HTR-8/SVneo (cell line): Measurements from ENCODE around the gene SLC38A2.

ENCODE experiments used
- DNase-seq: peaks from one replicate; pipeline ENCODE4 v3.0.0; 2011; ENCODE audit warnings: low spot score, mixed read lengths; ENCODE audit not compliant: insufficient read length
- FAIRE-seq: peaks from 2 replicates; lab custom pipeline; 2011; peaks lifted over from hg19 to GRCh38; lab: Jason Lieb, UNC

Gene SLC38A2

GRCh38 chr12:46396826-46397225 is 24.3 kb upstream of the SLC38A2 start:
- FAIRE-seq (no peak), DNase-seq (no peak)

GRCh38 chr12:46395388-46395787 is 22.8 kb upstream of the SLC38A2 start:
- no peak for FAIRE-seq
- no peak for DNase-seq

GRCh38 chr12:46391630-46392029 is 19.1 kb upstream of the SLC38A2 start:
- FAIRE-seq = no peak
- DNase-seq = no peak

DNA sequence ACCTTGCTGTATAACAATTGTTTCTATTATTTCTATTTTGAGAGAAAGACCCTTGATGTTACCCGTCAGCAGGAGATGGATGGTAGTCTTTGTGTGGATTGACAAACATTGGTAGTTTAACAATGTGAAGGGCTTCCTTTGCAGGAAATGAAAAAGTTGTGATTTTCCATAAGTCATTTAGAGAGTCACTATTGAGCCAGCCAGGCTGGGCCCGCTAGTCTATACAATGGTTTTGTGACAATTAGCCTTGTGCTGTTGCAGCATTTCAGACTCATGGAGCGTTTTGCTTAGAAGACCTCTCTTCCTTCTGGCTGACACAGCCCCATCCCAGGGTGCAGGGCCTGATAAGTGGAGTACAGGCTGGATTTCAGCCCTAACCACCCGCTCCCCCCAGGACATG is 18.3 kb upstream of the SLC38A2 start:
- DNase-seq (no peak), FAIRE-seq (no peak)

- no peak for FAIRE-seq
These were observed 17.7 kb upstream of the SLC38A2 start for GRCh38 chr12:46390304-46390703.

DNA sequence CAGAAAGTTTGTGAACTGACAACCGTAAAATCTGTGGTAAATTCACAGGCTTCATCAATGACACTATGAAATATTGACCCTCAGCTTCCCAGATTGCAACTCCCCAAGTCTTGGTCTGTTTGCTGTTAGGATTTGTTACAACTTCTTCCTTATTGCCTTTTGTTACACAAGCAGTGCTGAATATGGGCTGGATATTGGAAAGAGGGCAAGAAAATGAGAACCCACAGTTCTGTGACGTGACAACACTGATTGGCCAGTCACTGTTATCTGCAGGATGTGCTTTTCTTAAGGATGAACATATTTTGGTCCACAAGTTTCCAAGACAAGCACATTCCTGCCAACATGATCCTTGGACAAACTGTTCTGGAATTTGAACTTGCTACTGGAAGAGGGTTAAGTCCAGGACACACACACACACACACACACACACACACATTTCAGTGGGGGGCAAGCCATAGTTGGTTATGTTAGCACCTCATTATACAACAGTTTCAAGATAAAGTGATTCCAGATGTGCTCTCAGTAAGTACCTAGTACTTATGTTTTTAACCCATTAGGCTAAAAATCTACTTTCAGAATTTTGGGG is 16.6 kb upstream of the SLC38A2 start:
- DNase-seq = no peak
- no peak for FAIRE-seq

More at GRCh38 chr12:46390304-46390703, 17.7 kb upstream of the SLC38A2 start:
- DNase-seq = no peak

DNA sequence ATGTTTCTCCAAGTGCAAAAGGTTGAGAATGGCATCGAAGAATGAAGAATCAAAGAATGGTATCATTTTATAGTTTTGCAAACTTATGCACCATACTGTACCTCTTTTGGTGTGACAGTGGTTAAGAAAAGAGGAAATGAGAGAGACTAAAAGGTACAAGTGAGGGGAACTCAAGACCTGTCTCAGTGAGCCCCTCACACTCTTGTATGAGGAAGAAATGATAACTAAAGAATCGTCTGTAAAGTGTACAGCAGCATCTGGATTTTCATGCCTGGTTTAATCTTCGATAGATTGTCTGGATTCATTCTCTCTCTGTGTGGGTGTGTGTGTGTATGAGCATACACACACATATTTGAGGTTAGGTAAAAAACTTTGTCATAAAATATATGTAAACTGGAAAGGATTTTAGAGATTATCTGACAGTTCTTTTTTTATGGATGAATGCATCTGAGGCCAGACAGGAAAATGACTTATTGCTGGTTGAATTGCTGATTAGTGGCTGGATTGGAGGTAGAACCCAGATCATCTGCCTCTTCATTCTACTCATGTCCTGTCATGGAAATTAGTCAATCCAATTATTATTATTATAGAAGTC is 16.0 kb upstream of the SLC38A2 start:
- FAIRE-seq = no peak

GRCh38 chr12:46387670-46388069 is 15.1 kb upstream of the SLC38A2 start:
- no peak for FAIRE-seq

More for the DNA sequence above, 16.0 kb upstream of the SLC38A2 start:
- no peak for DNase-seq

GRCh38 chr12:46386877-46387629 is 14.5 kb upstream of the SLC38A2 start:
- no peak for FAIRE-seq
- DNase-seq = no peak

More at GRCh38 chr12:46387670-46388069, 15.1 kb upstream of the SLC38A2 start:
- DNase-seq = no peak

DNA sequence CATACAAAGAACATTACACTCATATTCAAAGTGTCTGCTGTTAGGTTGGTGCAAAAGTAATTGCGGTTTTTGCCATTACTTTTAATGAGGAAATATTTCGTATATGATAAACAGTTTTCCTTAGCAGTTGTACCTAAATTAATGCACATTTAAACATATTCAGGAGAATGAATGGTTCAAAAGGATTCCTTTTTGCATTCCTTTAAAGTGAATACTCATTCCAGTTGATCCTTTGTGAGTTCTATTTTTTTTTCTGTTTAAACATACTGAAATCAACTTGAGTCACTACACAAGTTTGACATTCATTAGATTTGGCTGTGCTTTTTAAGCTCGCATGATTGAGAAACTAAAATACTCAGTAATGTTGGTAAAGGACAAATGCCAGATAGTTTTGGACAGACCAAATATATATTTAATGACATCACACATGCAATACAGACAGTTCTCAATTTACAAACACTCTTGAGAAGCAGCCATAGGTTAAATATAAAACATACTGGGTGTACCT is 13.8 kb upstream of the SLC38A2 start:
- DNase-seq = no peak
- no peak for FAIRE-seq

GRCh38 chr12:46385438-46385837 is 12.9 kb upstream of the SLC38A2 start:
- no peak for FAIRE-seq
- DNase-seq = no peak

GRCh38 chr12:46384451-46385309 is 12.1 kb upstream of the SLC38A2 start:
- DNase-seq (no peak), FAIRE-seq (no peak)

- FAIRE-seq (no peak), DNase-seq (no peak)
These were observed 11.3 kb upstream of the SLC38A2 start for GRCh38 chr12:46383654-46384450.

DNA sequence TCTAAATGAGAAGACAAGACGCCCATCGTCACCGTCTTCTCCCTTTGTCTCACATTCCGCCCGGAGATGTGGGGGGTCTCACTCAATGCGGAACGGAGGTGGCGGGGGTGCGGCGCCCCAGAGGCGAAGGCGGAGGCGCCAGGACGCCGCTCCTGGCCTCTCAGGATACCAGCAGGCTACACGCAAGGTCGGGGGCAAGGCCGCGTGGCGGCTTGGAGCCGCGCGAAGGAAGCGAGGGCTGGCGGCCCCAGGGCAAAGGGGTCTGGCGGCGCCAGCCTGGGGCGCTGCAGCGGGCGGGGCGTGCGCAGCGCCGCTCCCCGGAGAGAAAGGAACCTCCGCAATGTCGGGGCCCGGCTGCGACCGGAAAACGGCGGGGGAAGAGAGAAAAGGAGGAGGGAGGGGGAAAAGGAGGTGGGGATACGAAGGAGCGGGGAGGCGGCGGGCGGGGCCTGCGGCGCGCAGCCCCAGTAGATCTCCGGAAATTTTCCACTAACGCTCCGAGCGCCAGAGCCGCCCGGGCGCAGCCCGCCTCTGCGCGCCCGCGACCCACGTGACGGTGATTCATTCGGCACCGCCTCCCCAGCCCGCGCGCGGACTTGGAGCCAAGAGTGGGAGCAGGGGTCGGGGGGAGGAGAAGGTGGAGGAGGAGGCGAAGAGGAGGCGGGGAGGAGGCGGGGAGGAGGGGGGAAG is 10.5 kb upstream of the SLC38A2 start:
- peak; percentile 87 for FAIRE-seq

DNA sequence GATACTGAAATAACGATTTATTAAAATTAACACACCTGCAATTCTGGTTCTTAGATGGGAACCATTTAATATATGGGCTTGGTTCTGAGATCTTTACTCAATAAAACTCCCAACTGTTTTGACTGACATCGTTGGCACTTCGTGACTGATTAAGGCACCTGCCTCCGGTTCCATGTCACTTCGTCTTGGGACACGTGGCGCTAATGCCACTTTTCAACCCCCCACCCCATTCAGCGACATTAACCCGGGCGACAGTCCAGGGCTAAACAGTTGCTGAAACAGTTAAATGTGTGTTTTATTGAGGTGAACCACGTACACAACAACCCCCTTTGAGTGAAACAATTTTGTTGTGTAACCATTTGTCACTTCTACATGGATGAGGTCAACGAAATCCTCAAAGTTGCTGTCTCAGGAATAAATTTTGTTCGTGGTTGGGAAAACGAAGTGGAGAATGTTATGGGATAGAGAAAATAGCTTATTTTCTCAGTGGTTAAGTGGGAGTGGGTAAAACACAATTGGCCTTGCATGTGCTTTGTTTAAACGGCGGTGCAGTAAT is 9.9 kb upstream of the SLC38A2 start:
- DNase-seq (no peak), FAIRE-seq (no peak)

More for the DNA sequence above, 10.5 kb upstream of the SLC38A2 start:
- DNase-seq = peak; percentile 80

GRCh38 chr12:46380881-46381280 is 8.3 kb upstream of the SLC38A2 start:
- DNase-seq = no peak
- no peak for FAIRE-seq

DNA sequence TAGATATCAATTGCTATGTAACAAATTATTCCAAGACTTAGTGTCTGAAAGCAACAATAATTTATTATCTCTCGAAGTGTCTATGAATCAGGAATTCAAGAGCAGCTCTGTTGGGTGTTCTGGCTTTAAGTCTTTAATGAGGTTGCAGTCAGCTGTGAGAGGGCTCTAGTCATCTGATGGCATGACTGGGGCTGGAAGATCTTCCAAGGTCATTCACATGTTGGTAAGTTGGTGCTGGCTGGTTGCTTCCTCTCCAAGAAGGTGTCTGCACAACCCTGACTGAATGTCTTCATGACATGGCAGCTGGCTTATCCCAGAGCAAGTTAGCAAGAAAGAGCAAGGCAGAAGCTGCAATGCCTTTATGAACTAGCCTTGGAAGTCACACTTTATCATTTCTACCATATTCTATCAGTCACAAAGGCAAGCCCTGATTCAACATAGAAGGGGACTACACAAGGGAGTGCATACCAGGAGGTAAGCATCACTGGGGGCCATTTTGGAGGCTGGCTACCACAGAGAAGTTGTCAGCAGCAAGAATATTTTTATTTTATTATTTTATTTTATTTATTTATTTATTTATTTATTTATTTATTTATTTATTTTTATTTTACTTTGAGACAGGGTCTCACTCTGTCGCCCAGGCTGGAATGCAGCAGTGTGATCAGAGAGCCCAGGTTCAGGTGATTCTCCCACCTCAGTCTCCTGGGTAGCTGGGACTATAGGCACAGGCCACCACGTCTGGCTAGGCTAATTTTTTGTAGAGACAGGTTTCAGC is 7.6 kb upstream of the SLC38A2 start:
- DNase-seq (no peak), FAIRE-seq (no peak)

DNA sequence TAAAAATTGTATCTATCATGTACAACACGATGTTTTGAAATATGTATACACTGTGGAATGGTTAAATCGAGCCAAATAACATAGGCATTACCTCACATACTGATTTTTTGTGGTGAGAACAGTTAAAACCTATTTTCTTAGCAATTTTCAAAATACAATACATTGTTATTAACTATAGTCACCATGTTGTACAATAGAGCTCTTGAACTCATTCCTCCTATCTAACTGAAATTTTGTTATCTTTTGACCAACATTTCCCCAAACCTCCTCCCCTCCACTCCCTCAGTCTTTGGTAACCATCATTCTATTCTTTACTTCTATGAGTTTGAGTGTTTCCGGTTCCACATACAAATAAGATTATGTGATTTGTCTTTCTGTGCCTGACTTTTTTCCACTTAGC is 6.8 kb upstream of the SLC38A2 start:
- FAIRE-seq = no peak
- DNase-seq = no peak
